Measurements from ENCODE around the gene STK11IP.
"Not testable (repeated sequence)": the region's sequence is repeated elsewhere in the genome, so short reads cannot be mapped to it uniquely, and the experiment has no call there.

STK11IP gene

DNA sequence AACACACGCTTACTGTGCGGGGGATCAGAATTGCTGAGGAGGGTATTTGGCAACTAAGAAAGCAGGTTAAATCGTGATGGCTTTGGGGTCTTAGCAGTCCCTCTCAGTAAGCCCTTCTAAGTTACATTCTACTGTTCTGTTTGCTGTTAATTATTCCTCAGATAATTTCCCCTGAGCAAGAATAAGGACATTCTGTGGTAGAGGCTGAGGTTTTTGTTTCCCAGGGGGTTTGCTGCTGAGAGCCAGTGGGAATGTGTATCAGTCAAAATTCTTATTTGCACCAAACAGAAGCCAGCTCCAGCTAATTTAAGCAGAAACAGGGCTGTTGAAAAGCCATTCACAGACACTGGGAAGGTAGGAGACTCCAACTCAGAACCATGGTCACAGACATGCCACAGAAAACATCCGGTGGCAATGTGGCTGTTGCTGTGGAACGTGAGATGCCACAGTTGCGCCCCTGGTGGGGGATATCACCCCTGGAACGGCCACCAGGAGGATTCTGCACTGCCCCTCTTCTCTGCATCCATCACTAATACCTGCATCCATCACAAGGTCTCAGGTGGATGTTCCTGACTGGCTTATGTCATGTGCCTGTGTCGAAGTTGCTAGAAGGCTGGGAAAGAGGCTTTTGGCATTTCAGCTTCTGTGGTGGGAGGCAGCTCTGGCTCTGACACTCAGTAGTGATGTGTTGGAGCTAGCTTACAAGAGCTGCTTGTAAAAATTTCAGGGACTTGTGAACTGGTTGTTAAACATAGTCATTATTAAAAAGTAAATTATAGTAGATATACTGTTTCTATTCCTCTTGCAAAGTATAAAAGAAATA is 53.0 kb downstream of the STK11IP start:
- no peak for DNase-seq (ENCODE audit: low read depth)

DNA sequence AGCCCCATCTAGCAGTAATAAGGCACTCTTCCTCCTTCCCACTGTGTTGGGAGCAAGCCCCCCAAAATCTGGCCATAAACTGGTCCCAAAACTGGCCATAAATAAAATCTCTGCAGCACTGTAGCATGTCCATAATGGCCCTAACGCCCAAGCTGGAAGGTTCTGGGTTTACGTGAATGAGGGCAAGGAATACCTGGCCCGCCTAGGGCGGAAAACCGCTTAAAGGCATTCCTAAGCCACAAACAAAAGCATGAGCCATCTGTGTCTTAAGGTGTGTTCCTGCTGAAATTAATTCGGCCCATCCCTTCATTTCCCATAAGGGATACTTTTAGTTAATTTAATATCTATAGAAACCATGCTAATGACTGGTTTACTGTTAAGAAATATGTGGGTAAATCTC is 54.0 kb downstream of the STK11IP start:
- not testable (repeated sequence) for DNase-seq (ENCODE audit: low read depth)

DNA sequence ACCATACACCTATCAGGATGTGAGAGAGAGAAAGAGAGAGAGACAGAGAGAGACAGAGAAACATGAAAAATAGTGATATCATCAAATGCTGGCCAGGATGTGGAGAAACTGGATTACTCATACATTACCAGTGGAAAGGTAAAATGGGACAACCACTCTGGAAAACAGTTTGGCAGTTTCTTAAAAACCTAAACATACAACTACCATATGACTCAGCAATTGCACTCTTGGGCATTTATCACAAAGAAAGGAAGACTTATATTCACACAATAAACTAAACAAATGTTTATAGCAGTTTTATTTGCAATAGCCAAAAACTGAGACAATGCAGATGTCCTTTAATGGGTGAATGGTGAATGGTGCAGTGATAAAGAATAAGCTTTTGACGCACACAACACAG is 58.9 kb downstream of the STK11IP start:
- no peak for DNase-seq (ENCODE audit: low read depth)

DNA sequence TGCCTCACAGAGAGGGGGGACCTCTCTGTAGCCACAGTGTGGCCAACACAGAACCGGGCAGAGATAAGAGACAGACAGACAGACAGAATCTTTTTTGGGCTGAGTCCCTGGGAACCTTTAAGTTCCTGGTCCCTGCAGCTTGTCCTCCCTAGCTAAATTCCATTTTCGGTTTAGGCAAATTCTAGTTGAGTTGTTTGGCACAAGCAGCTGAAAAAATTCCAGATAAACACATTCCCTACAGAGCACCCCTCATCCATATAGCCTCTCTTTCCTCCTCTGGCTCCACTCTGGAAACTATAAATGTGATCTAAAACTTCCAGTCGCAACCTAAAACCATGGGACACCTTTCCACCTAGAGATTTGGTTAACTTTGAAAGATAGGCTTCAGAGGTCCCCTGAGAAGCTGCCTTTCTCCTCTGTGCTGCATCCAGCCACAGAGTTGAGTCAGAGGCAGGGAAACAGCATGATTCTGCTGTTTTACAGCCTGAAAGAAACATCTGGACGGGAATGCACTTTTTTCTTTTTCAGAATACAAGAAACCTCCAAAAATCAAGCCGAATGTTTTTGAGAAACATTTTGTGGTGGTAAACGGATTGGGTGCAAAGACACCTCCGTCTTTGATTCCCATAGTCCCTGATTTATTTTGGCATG is 60.7 kb downstream of the STK11IP start:
- DNase-seq (ENCODE audit: low read depth), result no peak

DNA sequence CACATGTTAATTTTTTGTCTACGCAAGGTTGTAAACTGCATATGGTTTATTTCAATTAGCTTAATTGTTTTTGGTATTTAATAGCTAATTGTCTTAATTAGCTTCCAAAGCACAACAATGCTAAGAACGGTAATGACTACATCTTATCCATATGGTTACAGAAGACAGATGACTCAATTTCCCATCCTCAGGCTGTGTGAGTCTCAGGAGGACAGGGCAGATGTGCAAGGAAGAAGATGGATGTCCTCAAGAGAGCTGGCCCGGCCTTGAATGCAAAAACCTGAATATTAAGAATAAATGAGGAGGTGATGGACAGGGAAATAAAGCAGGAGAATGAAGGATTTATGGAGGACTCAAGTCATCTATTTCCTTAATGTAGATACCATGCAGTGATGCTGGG is 61.2 kb downstream of the STK11IP start:
- DNase-seq (ENCODE audit: low read depth), result no peak

DNA sequence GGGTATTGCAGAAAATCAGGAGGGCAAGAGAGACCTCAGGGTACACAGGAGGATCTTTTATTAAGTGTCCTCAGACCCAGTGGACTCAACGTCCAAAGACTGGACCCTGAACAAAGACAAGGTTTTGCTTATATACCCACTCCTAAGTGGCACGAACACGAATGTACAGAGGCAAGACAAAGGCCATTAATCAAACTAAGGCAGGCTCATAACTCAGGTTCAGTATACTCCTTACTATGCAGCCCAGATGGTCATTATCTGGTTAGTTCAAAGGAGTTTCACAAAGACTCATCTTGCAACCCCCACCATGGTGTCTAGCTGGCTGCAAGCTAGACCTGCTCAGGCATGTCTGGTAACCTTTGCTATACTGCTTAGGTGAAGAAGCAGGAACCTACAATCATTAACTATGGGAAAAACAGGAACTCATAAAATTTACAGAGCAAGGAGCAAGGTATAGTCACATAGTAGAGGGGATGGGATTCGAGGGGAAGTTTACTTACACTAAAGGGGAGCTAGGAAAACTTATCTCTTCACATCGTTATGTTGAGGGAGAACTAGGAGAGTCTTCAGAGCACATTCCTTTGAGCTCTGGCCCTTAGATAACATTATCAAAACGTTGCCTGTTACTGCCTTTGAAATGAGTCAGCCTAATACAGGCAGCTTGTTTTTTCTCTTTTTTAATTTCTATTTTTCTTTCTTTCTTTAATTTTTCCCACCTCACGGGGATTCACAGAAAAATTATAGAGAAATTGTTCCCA is 63.7 kb downstream of the STK11IP start:
- no peak for DNase-seq (ENCODE audit: low read depth)

DNA sequence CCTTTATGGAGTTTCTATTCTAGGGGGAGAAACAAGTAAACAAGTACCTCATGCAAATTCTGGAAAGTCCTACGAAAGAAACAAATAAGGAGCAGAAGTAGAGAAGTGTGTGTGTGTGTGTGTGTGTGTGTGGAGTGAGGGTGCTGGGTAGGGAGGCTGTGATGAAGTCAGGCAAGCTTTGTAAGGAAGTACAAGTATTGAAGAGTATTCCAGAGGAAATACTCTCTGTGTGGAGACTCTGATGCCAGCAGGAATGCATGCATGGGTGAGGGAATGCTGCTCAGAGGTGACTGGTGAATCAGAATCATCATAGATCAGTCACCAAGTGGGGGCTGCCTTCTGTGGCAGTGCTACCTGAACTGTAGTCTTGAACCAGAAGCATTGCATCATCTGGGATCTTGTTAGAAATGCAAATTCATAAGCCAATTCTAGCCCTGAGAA is 64.3 kb downstream of the STK11IP start:
- no peak for DNase-seq (ENCODE audit: low read depth)

DNA sequence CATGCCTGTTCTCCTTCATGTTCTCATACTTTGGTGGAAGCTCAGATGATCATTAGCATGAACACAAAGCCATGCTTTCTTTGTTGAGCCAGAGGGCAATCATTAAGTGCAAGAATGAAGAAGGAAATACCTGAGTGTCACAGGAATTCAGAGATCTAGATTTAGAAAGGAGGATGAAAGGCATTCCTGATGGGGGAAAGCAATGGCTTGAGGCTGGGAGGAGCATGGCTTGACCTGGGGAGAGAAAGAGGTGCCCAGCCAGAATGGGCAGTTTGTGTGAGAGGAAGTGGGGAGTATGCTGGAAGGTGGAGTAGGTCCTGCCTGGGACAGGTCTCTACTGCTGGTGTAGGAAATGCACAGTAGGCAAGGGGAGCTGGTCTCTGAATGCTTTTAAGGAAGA is 64.9 kb downstream of the STK11IP start:
- DNase-seq (ENCODE audit: low read depth), result no peak

DNA sequence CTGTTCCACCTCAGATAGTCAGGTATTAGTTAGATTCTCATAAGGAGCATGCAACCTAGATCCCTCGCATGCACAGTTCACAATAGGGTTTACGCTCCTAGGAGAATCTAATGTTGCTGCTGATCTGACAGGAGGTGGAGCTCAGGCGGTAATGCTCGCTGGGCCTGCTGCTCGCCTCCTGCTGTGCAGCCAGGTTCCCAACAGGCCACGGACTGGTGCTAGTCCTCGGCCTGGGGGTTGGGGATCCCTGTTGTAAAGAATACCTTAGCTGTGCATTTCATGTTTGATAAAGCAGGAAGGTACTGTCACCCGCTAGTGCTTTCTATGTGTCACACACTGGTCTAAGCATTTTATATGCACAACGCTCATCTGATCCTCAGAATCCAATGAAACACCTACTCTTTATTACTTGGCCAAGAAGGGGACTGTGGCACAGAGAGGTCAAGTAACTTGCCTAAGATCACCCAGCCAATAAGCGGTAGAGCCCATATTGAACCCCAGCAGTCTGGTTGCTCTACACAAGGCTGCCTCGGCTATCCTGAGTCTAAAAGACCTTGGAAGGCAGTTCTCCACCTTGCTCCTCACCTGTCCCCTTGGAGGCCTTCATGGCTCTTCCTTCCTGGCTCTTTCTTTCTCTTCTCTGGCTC is 65.6 kb downstream of the STK11IP start:
- no peak for DNase-seq (ENCODE audit: low read depth)

DNA sequence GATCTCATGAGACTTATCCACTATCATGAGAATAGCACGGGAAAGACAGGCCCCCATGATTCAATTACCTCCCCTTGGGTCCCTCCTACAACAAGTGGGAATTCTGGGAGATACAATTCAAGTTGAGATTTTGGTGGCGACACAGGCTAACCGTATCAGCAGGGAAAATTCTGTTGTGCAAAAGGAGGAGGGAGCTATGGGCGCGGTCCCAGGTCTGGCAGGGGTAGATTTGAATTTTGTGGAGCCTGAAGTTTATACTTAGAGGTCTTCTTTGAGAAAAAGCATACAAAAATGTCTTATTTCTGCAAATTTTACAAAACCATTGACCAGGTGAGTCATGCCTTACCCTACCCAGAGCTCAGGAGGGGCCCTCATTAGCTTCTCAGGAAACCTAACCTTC is 66.4 kb downstream of the STK11IP start:
- no peak for DNase-seq (ENCODE audit: low read depth)

DNA sequence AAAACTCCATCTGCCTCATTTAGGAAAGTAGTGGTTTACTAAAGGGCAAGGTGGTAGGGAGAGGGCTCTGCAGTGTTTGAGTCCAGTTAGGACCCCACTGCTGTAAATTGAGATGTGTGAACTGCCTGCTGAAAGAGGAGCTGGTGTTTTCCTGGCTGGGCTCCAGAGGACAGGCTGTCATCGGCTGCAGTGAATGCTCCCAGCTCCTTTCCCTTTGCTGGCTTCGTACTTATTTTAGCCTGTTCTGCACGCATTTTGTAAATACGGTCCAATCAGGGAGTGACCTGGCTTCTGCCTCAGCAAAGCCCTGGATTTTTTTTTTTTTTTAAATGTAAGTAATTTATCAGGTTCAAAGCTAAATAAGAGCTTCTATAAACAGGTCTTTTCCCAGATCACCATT is 67.3 kb downstream of the STK11IP start:
- no peak for DNase-seq (ENCODE audit: low read depth)

DNA sequence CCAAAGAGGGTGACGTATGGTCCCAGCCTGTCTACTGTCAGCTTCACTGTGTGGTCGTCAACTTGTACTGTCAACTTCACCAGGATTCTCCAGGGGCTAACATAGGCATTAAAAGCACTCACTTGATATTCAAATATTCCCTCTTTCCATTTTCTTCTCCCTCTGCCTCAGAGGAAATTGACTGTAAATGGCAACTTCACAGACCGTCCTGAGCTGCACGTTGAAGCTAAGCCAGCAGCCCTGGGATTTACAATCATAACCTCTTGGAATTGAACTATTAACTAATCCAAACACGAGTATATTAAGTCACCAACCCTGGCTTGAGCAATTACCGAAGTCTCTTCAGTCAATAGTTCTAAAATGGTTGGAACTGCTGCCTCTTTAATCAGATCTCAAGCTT is 68.3 kb downstream of the STK11IP start:
- DNase-seq (ENCODE audit: low read depth), result no peak
